ENCODE measurements around the gene IRS1. TPM values are rescaled to one million over a fixed set of nuclear protein-coding genes. Genes with fewer than 3 reads are reported as not detected.
"Not testable (repeated sequence)": the region's sequence is repeated elsewhere in the genome, so short reads cannot be mapped to it uniquely, and the experiment has no call there.

The IRS1 gene
- total RNA-seq, 1 experiment from 2014 or later, result 20.9 TPM

DNA sequence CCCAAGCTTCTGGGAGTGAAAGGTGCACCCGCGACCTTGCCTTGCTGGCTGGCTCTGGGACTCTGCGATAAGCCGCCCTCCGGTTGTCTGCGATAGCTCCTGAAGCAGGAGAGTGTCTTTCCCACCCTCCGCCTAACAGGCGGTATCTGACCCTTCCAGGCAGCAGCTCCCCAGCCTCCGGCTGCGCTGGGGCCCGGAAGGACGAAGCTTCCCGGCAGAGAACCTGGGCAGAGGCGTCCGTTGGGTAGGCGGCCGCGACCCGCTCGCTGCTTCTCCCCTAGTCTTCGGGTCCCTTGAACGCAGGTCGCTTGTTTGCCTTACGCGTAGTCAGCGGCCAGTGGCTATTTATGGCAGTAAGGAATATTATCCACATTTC lies 35.8 kb upstream of the IRS1 start:
- no peaks in the 10 kb centered on the region for H3K36me3 ChIP-seq
- H3K4me1 ChIP-seq, result peaks cover 18% of the 10 kb centered on the region
- H3K4me3 ChIP-seq, result peak overlapping the region; percentile 57
- DNase-seq, result no peak
- H3K27ac ChIP-seq, result no peak overlapping the region
- no peaks in the 10 kb centered on the region for H3K9me3 ChIP-seq (replicated peaks)
- no peaks in the 10 kb centered on the region for H3K27me3 ChIP-seq

- H3K9me3 ChIP-seq (replicated peaks); H3K36me3 ChIP-seq; H3K27me3 ChIP-seq; H3K4me3 ChIP-seq; DNase-seq; H3K27ac ChIP-seq: not testable (repeated sequence)
- peaks cover 13% of the 10 kb centered on the region for H3K4me1 ChIP-seq
Observed at GRCh38 chr2:226834880-226835279, 35.3 kb upstream of the IRS1 start.

DNA sequence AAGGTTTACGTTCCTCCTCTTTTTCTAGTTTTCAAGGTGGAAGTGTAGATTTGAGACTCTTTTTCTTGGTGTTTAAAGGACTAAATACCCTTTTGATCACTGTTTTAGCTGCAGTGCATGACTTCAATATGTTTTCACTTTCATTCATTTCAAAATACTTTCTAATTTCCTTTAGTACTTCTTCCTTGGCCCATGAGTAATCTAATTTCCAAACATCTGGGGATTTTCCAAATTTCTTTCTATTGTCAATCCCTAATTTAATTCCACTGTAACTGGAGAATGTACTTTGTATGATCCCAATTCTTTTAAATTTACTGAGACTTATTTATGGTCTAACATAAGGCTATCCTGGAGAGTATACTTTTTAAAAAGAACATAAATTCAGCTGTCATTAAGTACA lies 32.4 kb upstream of the IRS1 start:
- Histone ChIP-seq H3K4me3 (no peak overlapping the region), H3K4me1 (no peaks in the 10 kb centered on the region), H3K36me3 (no peaks in the 10 kb centered on the region), H3K9me3 (replicated peaks) (no peaks in the 10 kb centered on the region), H3K27ac (no peak overlapping the region), H3K27me3 (no peaks in the 10 kb centered on the region)
- no peak for DNase-seq

GRCh38 chr2:226831266-226831665 lies 31.6 kb upstream of the IRS1 start:
- Histone ChIP-seq H3K4me1 (no peaks in the 10 kb centered on the region), H3K27me3 (no peaks in the 10 kb centered on the region), H3K27ac (no peak overlapping the region), H3K4me3 (no peak overlapping the region), H3K9me3 (replicated peaks) (no peaks in the 10 kb centered on the region), H3K36me3 (no peaks in the 10 kb centered on the region)
- no peak for DNase-seq

GRCh38 chr2:226829721-226830631 lies 30.4 kb upstream of the IRS1 start:
- no peaks in the 10 kb centered on the region for H3K4me1 ChIP-seq
- no peaks in the 10 kb centered on the region for H3K36me3 ChIP-seq
- no peaks in the 10 kb centered on the region for H3K27me3 ChIP-seq
- no peak overlapping the region for H3K4me3 ChIP-seq
- H3K27ac ChIP-seq, result no peak overlapping the region
- H3K9me3 ChIP-seq (replicated peaks), result no peaks in the 10 kb centered on the region
- DNase-seq, result no peak

DNA sequence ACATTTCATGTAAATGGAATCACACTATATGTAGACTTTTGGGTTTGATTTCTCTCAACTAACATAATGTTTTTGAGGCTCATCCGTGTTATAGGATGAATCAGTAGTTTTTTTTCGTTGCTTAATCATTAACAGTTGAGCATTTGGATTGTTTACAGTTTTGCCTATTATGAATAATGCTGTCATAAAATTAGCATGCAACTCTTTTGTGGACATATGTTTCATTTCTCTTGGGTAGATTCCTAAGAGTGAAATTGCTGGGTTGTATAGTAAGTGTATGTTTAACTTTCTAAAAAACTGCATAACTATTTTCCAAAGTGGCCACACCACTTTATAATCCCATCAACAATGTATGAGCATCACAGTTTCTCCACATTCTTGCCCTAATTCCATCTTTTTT lies 28.6 kb upstream of the IRS1 start:
- Histone ChIP-seq H3K4me3 (no peak overlapping the region), H3K4me1 (no peaks in the 10 kb centered on the region), H3K36me3 (no peaks in the 10 kb centered on the region), H3K27ac (no peak overlapping the region), H3K9me3 (replicated peaks) (no peaks in the 10 kb centered on the region), H3K27me3 (no peaks in the 10 kb centered on the region)
- DNase-seq, result no peak

GRCh38 chr2:226825056-226825455 lies 25.4 kb upstream of the IRS1 start:
- no peaks in the 10 kb centered on the region for H3K9me3 ChIP-seq (replicated peaks)
- H3K4me3 ChIP-seq, result no peak overlapping the region
- H3K36me3 ChIP-seq, result no peaks in the 10 kb centered on the region
- no peak for DNase-seq
- H3K27ac ChIP-seq, result no peak overlapping the region
- H3K27me3 ChIP-seq, result no peaks in the 10 kb centered on the region
- no peaks in the 10 kb centered on the region for H3K4me1 ChIP-seq

- H3K9me3 ChIP-seq (replicated peaks), result no peaks in the 10 kb centered on the region
- no peaks in the 10 kb centered on the region for H3K27me3 ChIP-seq
- no peak for DNase-seq
- no peak overlapping the region for H3K4me3 ChIP-seq
- no peaks in the 10 kb centered on the region for H3K4me1 ChIP-seq
- H3K36me3 ChIP-seq, result no peaks in the 10 kb centered on the region
- H3K27ac ChIP-seq, result no peak overlapping the region
Observed at GRCh38 chr2:226818930-226819329, 19.3 kb upstream of the IRS1 start.

GRCh38 chr2:226813148-226813701 lies 13.6 kb upstream of the IRS1 start:
- Histone ChIP-seq H3K4me3 (no peak overlapping the region), H3K36me3 (no peaks in the 10 kb centered on the region), H3K9me3 (replicated peaks) (no peaks in the 10 kb centered on the region), H3K4me1 (no peaks in the 10 kb centered on the region), H3K27ac (no peak overlapping the region), H3K27me3 (no peaks in the 10 kb centered on the region)
- peak in 1 of 2 experiments; percentile 27 for DNase-seq

GRCh38 chr2:226803410-226803809 lies 3.8 kb upstream of the IRS1 start:
- Histone ChIP-seq H3K4me1 (peaks cover 4% of the 10 kb centered on the region; the same call in 1 of the 2 replicates), H3K36me3 (no peaks in the 10 kb centered on the region), H3K9me3 (replicated peaks) (no peaks in the 10 kb centered on the region), H3K27ac (no peak overlapping the region), H3K4me3 (no peak overlapping the region), H3K27me3 (no peaks in the 10 kb centered on the region)
- no peak for DNase-seq

DNA sequence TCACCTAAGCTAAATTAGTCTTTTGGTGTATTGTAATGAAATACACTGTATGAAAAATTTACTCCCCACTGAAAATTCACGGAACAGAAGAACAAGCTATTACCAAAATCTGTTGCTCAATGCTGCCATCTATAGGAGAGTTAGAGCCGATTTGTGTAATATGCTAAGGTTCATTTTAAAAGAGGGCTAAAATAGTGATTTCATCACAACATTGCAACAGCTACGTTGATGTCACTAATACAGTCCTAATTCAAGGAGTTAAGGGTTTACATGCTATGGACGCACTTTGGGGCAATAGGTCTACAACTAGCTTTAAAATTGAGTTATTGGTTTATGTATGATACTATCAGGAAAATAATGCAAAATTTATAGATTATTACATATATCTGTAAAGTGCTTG lies 3.0 kb upstream of the IRS1 start:
- Histone ChIP-seq H3K4me3 (no peak overlapping the region), H3K27me3 (no peaks in the 10 kb centered on the region), H3K36me3 (peaks cover 3% of the 10 kb centered on the region), H3K9me3 (replicated peaks) (no peaks in the 10 kb centered on the region; the same call in none of the 2 replicates), H3K27ac (no peak overlapping the region), H3K4me1 (peaks cover 4% of the 10 kb centered on the region; the same call in 1 of the 2 replicates)
- DNase-seq, result peak; percentile 40 to 91

GRCh38 chr2:226800941-226801784 lies 1.5 kb upstream of the IRS1 start:
- Histone ChIP-seq H3K9me3 (replicated peaks) (no peaks in the 10 kb centered on the region; the same call in none of the 2 replicates), H3K4me3 (no peak overlapping the region), H3K27ac (no peak overlapping the region), H3K36me3 (peaks cover 18% of the 10 kb centered on the region), H3K27me3 (no peaks in the 10 kb centered on the region), H3K4me1 (peaks cover 4% of the 10 kb centered on the region; the same call in 1 of the 2 replicates)
- no peak for DNase-seq

GRCh38 chr2:226799976-226800940 lies 638 bp upstream of the IRS1 start:
- H3K36me3 ChIP-seq, result peaks cover 27% of the 10 kb centered on the region
- DNase-seq, result peak in 1 of 2 experiments; percentile 41
- peaks cover 4% of the 10 kb centered on the region for H3K4me1 ChIP-seq
- peak overlapping the region; percentile 83 for H3K4me3 ChIP-seq
- no peaks in the 10 kb centered on the region; the same call in none of the 2 replicates for H3K9me3 ChIP-seq (replicated peaks)
- H3K27me3 ChIP-seq, result no peaks in the 10 kb centered on the region
- H3K27ac ChIP-seq, result peak overlapping the region; percentile 91; the same call in 1 of the 2 replicates
